ENCODE measurements around the gene MSX1. TPM values are rescaled to one million over a fixed set of nuclear protein-coding genes. Genes with fewer than 3 reads are reported as not detected.

Gene MSX1
- total and polyA plus RNA-seq, 11 donors, result 2.2 to 7.4 (median 4.2) TPM

GRCh38 chr4:4849524-4850193 lies 9.8 kb upstream of the MSX1 start:
- Histone ChIP-seq H3K36me3 (no peaks in the 10 kb centered on the region), H3K27me3 (peaks cover 43 to 100% (median 80%) of the 10 kb centered on the region in 9 donors), H3K4me3 (no peak overlapping the region), H3K27ac (no peak overlapping the region), H3K9me3 (no peaks in the 10 kb centered on the region), H3K4me1 (peaks cover 0 to 19% (median 11%) of the 10 kb centered on the region in 12 donors)
- TF ChIP-seq POLR2A (IDR thresholded peaks at IDR 0.05), result no peak
- TF ChIP-seq, protein P1, sequence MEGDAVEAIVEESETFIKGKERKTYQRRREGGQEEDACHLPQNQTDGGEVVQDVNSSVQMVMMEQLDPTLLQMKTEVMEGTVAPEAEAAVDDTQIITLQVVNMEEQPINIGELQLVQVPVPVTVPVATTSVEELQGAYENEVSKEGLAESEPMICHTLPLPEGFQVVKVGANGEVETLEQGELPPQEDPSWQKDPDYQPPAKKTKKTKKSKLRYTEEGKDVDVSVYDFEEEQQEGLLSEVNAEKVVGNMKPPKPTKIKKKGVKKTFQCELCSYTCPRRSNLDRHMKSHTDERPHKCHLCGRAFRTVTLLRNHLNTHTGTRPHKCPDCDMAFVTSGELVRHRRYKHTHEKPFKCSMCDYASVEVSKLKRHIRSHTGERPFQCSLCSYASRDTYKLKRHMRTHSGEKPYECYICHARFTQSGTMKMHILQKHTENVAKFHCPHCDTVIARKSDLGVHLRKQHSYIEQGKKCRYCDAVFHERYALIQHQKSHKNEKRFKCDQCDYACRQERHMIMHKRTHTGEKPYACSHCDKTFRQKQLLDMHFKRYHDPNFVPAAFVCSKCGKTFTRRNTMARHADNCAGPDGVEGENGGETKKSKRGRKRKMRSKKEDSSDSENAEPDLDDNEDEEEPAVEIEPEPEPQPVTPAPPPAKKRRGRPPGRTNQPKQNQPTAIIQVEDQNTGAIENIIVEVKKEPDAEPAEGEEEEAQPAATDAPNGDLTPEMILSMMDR (IDR thresholded peaks at IDR 0.05), result no peak
- intact Hi-C loops (cut with DNase I), result loop anchor here in 2 of 10 donors (10.0 kb wide), 1 partner anchor 175 kb away; no protein-coding TSS in a partner anchor
- ATAC-seq (no peak), DNase-seq (peak in 1 of 5 donors; percentile 5)
- WGBS, 4 donors, result 83 to 97% (median 85%) methylated on average over 9 of the region's 9 CpGs

- ATAC-seq (no peak), DNase-seq (peak in 2 of 5 donors; percentile 14 to 20)
- Histone ChIP-seq H3K36me3 (no peaks in the 10 kb centered on the region), H3K9me3 (no peaks in the 10 kb centered on the region), H3K27ac (no peak overlapping the region), H3K4me3 (no peak overlapping the region), H3K27me3 (peaks cover 53 to 100% (median 85%) of the 10 kb centered on the region in 9 donors), H3K4me1 (peaks cover 0 to 31% (median 13%) of the 10 kb centered on the region in 12 donors)
- intact Hi-C loops (cut with DNase I), result loop anchor here in 2 of 10 donors (10.0 kb wide), 1 partner anchor 176 kb away; no protein-coding TSS in a partner anchor
- TF ChIP-seq POLR2A (IDR thresholded peaks at IDR 0.05), result no peak
- TF ChIP-seq, protein P1 (IDR thresholded peaks at IDR 0.05), result no peak
- 84 to 96% (median 90%) methylated on average over 7 to 12 of the region's 12 CpGs for WGBS, 4 donors
Measured at GRCh38 chr4:4851081-4851480, 8.4 kb upstream of the MSX1 start.

- TF ChIP-seq, protein P1 (IDR thresholded peaks at IDR 0.05), result no peak
- Histone ChIP-seq H3K9me3 (no peaks in the 10 kb centered on the region), H3K27me3 (peaks cover 58 to 100% (median 86%) of the 10 kb centered on the region in 9 donors), H3K4me1 (peaks cover 0 to 40% (median 21%) of the 10 kb centered on the region in 12 donors), H3K27ac (no peak overlapping the region), H3K4me3 (no peak overlapping the region), H3K36me3 (no peaks in the 10 kb centered on the region)
- intact Hi-C loops (cut with DNase I), result loop anchor here in 2 of 10 donors (10.0 kb wide), 1 partner anchor 177 kb away; no protein-coding TSS in a partner anchor
- 67 to 81% (median 72%) methylated on average over 7 of the region's 7 CpGs for WGBS, 4 donors
- peak in 2 of 5 donors; percentile 1 to 51 for DNase-seq
- no peak for ATAC-seq
Measured at GRCh38 chr4:4851906-4852305, 7.6 kb upstream of the MSX1 start.

- intact Hi-C loops (cut with DNase I), result loop anchor here in 2 of 10 donors (10.0 kb wide), 1 partner anchor 178 kb away; no protein-coding TSS in a partner anchor
- DNase-seq (peak in 2 of 5 donors; percentile 24 to 56), ATAC-seq (peak in 3 of 4 donors; percentile 38 to 60 (median 40))
- Histone ChIP-seq H3K4me3 (peak overlapping the region in 11 of 12 donors; percentile 14 to 48 (median 41)), H3K9me3 (no peaks in the 10 kb centered on the region), H3K36me3 (no peaks in the 10 kb centered on the region), H3K27ac (no peak overlapping the region), H3K27me3 (peaks cover 67 to 100% (median 89%) of the 10 kb centered on the region in 9 donors), H3K4me1 (peaks cover 0 to 44% (median 21%) of the 10 kb centered on the region in 12 donors)
- no peak for TF ChIP-seq POLR2A (IDR thresholded peaks at IDR 0.05)
- TF ChIP-seq, protein P1 (IDR thresholded peaks at IDR 0.05), result no peak
- 2 to 5% (median 2%) methylated on average over 27 to 42 of the region's 42 CpGs for WGBS, 4 donors
Measured at GRCh38 chr4:4852591-4853362, 6.7 kb upstream of the MSX1 start.

Measured in heart left ventricle (tissue), 16 donors.